Mesenchymal stem cell (in vitro differentiated cells and primary cell): ENCODE measurements around the gene RRM2.
"Not testable (repeated sequence)": the region's sequence is repeated elsewhere in the genome, so short reads cannot be mapped to it uniquely, and the experiment has no call there.

ENCODE experiments used
- DNase-seq: peaks from one replicate; pipeline ENCODE4 v3.0.0-alpha.2; 2013
- H2AFZ ChIP-seq: one replicate; pipeline ENCODE4 v1.6.1; 2013; ENCODE audit warnings: low read depth, mild to moderate bottlenecking, control low read depth, inconsistent platforms, low read length, moderate library complexity
- H2AK5ac ChIP-seq: 2 replicates; pipeline ENCODE4 v1.6.1; 2013; ENCODE audit warnings: low read length, moderate library complexity, mild to moderate bottlenecking, inconsistent platforms; ENCODE audit not compliant: severe bottlenecking
- H2BK120ac ChIP-seq: one replicate; pipeline ENCODE4 v1.6.1; 2013; ENCODE audit warnings: low read depth, mild to moderate bottlenecking, inconsistent platforms, low read length, moderate library complexity
- H2BK12ac ChIP-seq, 2 experiments: one replicate each; pipeline ENCODE4 v1.6.1; 2013; ENCODE audit warnings: inconsistent platforms in 2 of 2, low read length in 2 of 2, mild to moderate bottlenecking in 2 of 2, moderate library complexity in 2 of 2, control low read depth in 1 of 2
- H2BK15ac ChIP-seq: one replicate; pipeline ENCODE4 v1.6.1; 2013; ENCODE audit warnings: mild to moderate bottlenecking, low read depth, inconsistent platforms; ENCODE audit not compliant: poor library complexity, severe bottlenecking
- H2BK5ac ChIP-seq: 2 replicates; pipeline ENCODE4 v1.6.1; 2013; ENCODE audit warnings: low read depth, mild to moderate bottlenecking, low read length, control low read depth, inconsistent platforms; ENCODE audit not compliant: poor library complexity, severe bottlenecking
- H3K14ac ChIP-seq, 2 experiments: one replicate each; pipeline ENCODE4 v1.6.1; 2013; ENCODE audit warnings: inconsistent platforms in 2 of 2, low read length in 2 of 2, control low read depth in 1 of 2, mild to moderate bottlenecking in 1 of 2, moderate library complexity in 1 of 2
- H3K18ac ChIP-seq, 2 experiments: one replicate each; pipeline ENCODE4 v1.6.1; 2013; ENCODE audit warnings: inconsistent platforms in 2 of 2, low read length in 2 of 2, control low read depth in 1 of 2, low read depth in 1 of 2, mild to moderate bottlenecking in 1 of 2
- H3K23ac ChIP-seq, 2 experiments: one replicate each; pipeline ENCODE4 v1.6.1; 2013; ENCODE audit warnings: inconsistent platforms in 2 of 2, low read length in 2 of 2, mild to moderate bottlenecking in 2 of 2, moderate library complexity in 2 of 2, control low read depth in 1 of 2
- H3K27ac ChIP-seq: 2 replicates; pipeline ENCODE4 v1.5.1; 2013; ENCODE audit warnings: mild to moderate bottlenecking, moderate library complexity, low read length, control low read depth, inconsistent platforms; ENCODE audit not compliant: poor library complexity, severe bottlenecking
- H3K27me3 ChIP-seq, 2 experiments: 2 replicates each; pipeline versions ENCODE4 v1.6.1 to v1.7.0; 2013; ENCODE audit warnings: low read length in 2 of 2, mild to moderate bottlenecking in 2 of 2, moderate library complexity in 2 of 2, control low read depth in 1 of 2, inconsistent platforms in 1 of 2; ENCODE audit not compliant: control insufficient read depth in 1 of 2, insufficient read depth in 1 of 2
- H3K36me3 ChIP-seq, 2 experiments: 2 replicates each; pipeline versions ENCODE4 v1.6.1 to v1.7.0; 2013; ENCODE audit warnings: low read length in 2 of 2, control low read depth in 1 of 2, inconsistent platforms in 1 of 2, low read depth in 1 of 2, mild to moderate bottlenecking in 1 of 2; ENCODE audit not compliant: insufficient read depth in 2 of 2, control insufficient read depth in 1 of 2
- H3K4ac ChIP-seq, 2 experiments: one replicate each; pipeline ENCODE4 v1.6.1; 2013; ENCODE audit warnings: inconsistent platforms in 2 of 2, low read length in 2 of 2, mild to moderate bottlenecking in 2 of 2, moderate library complexity in 2 of 2, control low read depth in 1 of 2, low read depth in 1 of 2
- H3K4me1 ChIP-seq: 2 replicates; pipeline ENCODE4 v1.6.1; 2013; ENCODE audit warnings: low read depth, low read length, control low read depth; ENCODE audit not compliant: control insufficient read depth, insufficient read depth
- H3K4me2 ChIP-seq: 2 replicates; pipeline ENCODE4 v1.6.1; 2013; ENCODE audit warnings: low read length, mild to moderate bottlenecking, inconsistent platforms; ENCODE audit not compliant: poor library complexity, severe bottlenecking
- H3K4me3 ChIP-seq, 2 experiments: 2 replicates each; pipeline versions ENCODE4 v1.5.1 to v1.7.0; 2013; ENCODE audit warnings: low read length in 2 of 2, mild to moderate bottlenecking in 2 of 2, control low read depth in 1 of 2, low read depth in 1 of 2; ENCODE audit not compliant: insufficient read depth in 1 of 2
- H3K79me1 ChIP-seq: replicated peaks from 2 replicates; pipeline ENCODE4 v1.6.1; 2013; ENCODE audit warnings: mild to moderate bottlenecking, control low read depth, low read length, inconsistent platforms; ENCODE audit not compliant: poor library complexity, severe bottlenecking
- H3K9ac ChIP-seq: 2 replicates; pipeline ENCODE4 v1.7.0; 2013; ENCODE audit warnings: mild to moderate bottlenecking, low read length, moderate library complexity
- H3K9me3 ChIP-seq: 2 replicates; pipeline ENCODE4 v1.7.0; 2013; ENCODE audit warnings: mild to moderate bottlenecking, low read length; ENCODE audit not compliant: control insufficient read depth
- H4K8ac ChIP-seq: one replicate; pipeline ENCODE4 v1.6.1; 2013; ENCODE audit warnings: inconsistent platforms, mild to moderate bottlenecking, low read length, moderate library complexity
- H4K91ac ChIP-seq: one replicate; pipeline ENCODE4 v1.6.1; 2013; ENCODE audit warnings: mild to moderate bottlenecking, low read length, inconsistent platforms
- WGBS: methylation state at CpG from one replicate; pipeline ENCODE4 v1.1.7; 2013; ENCODE audit warnings: mixed read lengths; 5-methylcytosine and 5-hydroxymethylcytosine counted together

RRM2 gene

GRCh38 chr2:10104906-10105305 is 17.6 kb upstream of the RRM2 start:
- not testable (repeated sequence) for H3K4me3 ChIP-seq, H3K36me3 ChIP-seq, H3K4ac ChIP-seq, H3K23ac ChIP-seq, H2AFZ ChIP-seq, H4K8ac ChIP-seq, H2BK12ac ChIP-seq, H3K4me1 ChIP-seq, H2BK120ac ChIP-seq, H3K27me3 ChIP-seq, H3K9me3 ChIP-seq, H4K91ac ChIP-seq, H2AK5ac ChIP-seq, H3K9ac ChIP-seq, H3K4me2 ChIP-seq, H3K27ac ChIP-seq, H2BK5ac ChIP-seq, H3K18ac ChIP-seq, H3K14ac ChIP-seq, DNase-seq, H2BK15ac ChIP-seq, H3K79me1 ChIP-seq

DNA sequence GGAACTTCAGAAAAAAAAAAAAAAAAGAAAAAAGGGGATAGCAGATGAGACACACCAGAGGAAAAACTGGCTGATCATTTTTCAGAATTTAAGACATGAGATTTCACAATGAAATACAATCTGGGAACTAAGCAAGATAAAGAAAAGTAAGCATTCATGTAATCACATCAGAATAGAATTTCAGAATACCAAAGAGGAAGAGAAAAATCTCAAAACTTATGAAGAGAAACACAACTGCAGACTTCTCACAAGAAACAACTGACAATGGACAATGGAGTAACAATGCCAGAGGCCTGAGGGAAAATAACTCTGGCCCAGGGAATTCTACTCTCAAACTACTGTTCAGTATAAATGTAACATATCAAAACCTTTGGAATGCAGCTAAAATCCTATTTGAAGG is 13.2 kb upstream of the RRM2 start:
- Histone ChIP-seq H4K8ac (no peak overlapping the region), H3K36me3 (no peaks in the 10 kb centered on the region), H3K9ac (no peak overlapping the region), H3K79me1 (no peaks in the 10 kb centered on the region), H3K4ac (no peak overlapping the region), H3K4me2 (no peak overlapping the region), H3K4me1 (peaks cover 3% of the 10 kb centered on the region), H3K27ac (no peak overlapping the region), H2BK15ac (no peak overlapping the region), H3K27me3 (no peaks in the 10 kb centered on the region), H2BK12ac (no peak overlapping the region), H4K91ac (no peak overlapping the region), H3K14ac (no peak overlapping the region), H2AFZ (no peak overlapping the region), H2AK5ac (no peak overlapping the region), H3K18ac (no peak overlapping the region), H3K4me3 (no peak overlapping the region), H2BK5ac (no peak overlapping the region), H3K23ac (no peak overlapping the region), H2BK120ac (no peak overlapping the region), H3K9me3 (no peaks in the 10 kb centered on the region)
- no peak for DNase-seq

DNA sequence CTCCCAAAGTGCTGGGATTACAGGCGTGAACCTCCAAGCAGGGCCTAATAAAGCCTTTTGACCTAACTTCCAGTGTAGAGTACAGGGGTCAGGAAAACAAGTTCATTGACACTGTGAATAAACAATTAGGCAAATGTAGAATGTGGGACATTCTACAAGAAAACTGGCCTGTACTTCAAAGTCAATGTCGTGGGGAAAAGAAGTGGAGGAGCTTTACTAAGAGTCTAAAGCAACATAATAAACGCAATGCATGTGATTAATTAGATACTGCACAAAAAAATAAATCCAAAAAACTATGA is 3.6 kb upstream of the RRM2 start:
- no peaks in the 10 kb centered on the region for H3K36me3 ChIP-seq
- no peak overlapping the region for H3K4me3 ChIP-seq
- H3K79me1 ChIP-seq = peaks cover 11% of the 10 kb centered on the region
- no peak overlapping the region for H3K27ac ChIP-seq
- H3K18ac ChIP-seq = no peak overlapping the region
- no peak overlapping the region for H2BK15ac ChIP-seq
- H3K23ac ChIP-seq = no peak overlapping the region
- H3K27me3 ChIP-seq = no peaks in the 10 kb centered on the region
- DNase-seq = no peak
- no peak overlapping the region for H2AK5ac ChIP-seq
- no peak overlapping the region for H3K9ac ChIP-seq
- WGBS = 96% methylated on average over 2 of the region's 3 CpGs
- H3K4me2 ChIP-seq = no peak overlapping the region
- no peak overlapping the region for H3K4ac ChIP-seq
- no peak overlapping the region for H2BK12ac ChIP-seq
- peaks cover 18% of the 10 kb centered on the region for H3K4me1 ChIP-seq
- no peak overlapping the region for H4K91ac ChIP-seq
- no peak overlapping the region for H2BK120ac ChIP-seq
- no peak overlapping the region for H4K8ac ChIP-seq
- no peaks in the 10 kb centered on the region for H3K9me3 ChIP-seq
- H2AFZ ChIP-seq = no peak overlapping the region
- H3K14ac ChIP-seq = no peak overlapping the region
- H2BK5ac ChIP-seq = no peak overlapping the region

- peak overlapping the region; percentile 75 for H3K4me2 ChIP-seq
- 84% methylated on average over 14 of the region's 14 CpGs for WGBS
Observed at GRCh38 chr2:10119601-10120157, 2.9 kb upstream of the RRM2 start.

More at GRCh38 chr2:10119601-10120157, 2.9 kb upstream of the RRM2 start:
- peak overlapping the region; percentile 65 for H3K27ac ChIP-seq
- peak overlapping the region; percentile 40 for H4K8ac ChIP-seq
- no peak overlapping the region for H3K14ac ChIP-seq
- H3K36me3 ChIP-seq = no peaks in the 10 kb centered on the region
- H3K4me1 ChIP-seq = peaks cover 21% of the 10 kb centered on the region
- H3K4ac ChIP-seq = no peak overlapping the region
- H2BK12ac ChIP-seq = peak overlapping the region in 1 of 2 experiments; percentile 8
- peak overlapping the region; percentile 49 for H2BK5ac ChIP-seq
- H3K4me3 ChIP-seq = peak overlapping the region; percentile 42 to 92
- peak overlapping the region in 1 of 2 experiments; percentile 48 for H3K18ac ChIP-seq
- H3K9me3 ChIP-seq = no peaks in the 10 kb centered on the region
- peaks cover 11% of the 10 kb centered on the region for H3K79me1 ChIP-seq
- no peak overlapping the region for H2AK5ac ChIP-seq
- peak overlapping the region; percentile 47 for H2AFZ ChIP-seq
- no peak overlapping the region for H2BK120ac ChIP-seq
- no peak for DNase-seq
- no peak overlapping the region for H3K23ac ChIP-seq
- peak overlapping the region; percentile 82 for H3K9ac ChIP-seq
- peak overlapping the region; percentile 19 for H4K91ac ChIP-seq
- H2BK15ac ChIP-seq = peak overlapping the region; percentile 12
- no peaks in the 10 kb centered on the region for H3K27me3 ChIP-seq
